Mucosa of gallbladder (tissue), 1 donor: ENCODE data around the gene HOXB2. TPM values are rescaled to one million over a fixed set of nuclear protein-coding genes. Genes with fewer than 3 reads are reported as not detected.

ENCODE experiments used
- DNase-seq: peaks from one replicate; pipeline ENCODE4 v3.0.0-alpha.2; 2020; ENCODE audit warnings: low spot score
- total RNA-seq: library from RNA; stranded (reverse); gene quantifications from one replicate; pipeline ENCODE4 v1.2.1, GENCODE V29; 2021
- donor health status: DM: no; HTN: no; CAD: no.

The HOXB2 gene
- total RNA-seq, 1 donor from 2014 or later, result 23.4 TPM

DNA sequence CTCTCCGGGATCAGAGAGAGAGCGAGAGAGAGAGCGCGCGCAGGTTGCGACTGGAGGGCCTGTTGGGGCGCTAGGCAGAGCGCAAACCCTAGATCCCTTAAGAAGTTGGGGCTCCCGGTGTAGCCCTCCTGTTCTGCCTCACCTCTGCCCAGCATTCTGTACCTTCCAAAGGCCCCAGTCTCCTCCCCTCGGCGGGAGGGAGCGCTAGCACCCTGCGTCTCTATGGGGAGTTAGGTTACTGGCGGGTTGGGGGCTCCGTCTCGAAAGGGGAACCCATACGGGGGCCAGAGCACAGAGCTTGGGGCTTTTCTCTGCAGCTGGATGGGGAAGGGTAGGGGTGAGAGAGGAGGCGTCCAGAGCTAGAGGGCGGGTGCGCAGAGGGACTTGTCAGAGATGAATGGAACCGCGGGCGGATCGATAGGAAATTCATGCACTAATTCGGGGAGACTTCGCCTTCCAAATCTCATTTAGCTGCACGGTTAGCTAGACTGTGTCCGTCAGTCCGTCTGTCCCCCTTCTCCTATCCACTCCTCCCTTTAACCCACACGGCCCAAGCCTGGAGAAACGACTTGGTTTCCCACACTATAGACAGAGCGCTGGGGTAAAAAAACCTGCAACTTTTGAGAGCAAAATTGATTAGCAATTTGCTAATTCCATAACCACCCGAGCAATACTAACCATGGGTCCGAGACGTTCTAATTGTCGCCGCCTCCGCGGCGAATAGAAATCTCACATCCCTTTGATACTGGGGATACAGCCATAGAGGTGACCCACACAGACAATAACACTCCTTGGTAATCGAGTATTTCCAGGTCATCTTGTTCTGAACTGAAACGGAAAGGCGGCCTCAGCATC lies 33.9 kb upstream of the HOXB2 start:
- no peak for DNase-seq

DNA sequence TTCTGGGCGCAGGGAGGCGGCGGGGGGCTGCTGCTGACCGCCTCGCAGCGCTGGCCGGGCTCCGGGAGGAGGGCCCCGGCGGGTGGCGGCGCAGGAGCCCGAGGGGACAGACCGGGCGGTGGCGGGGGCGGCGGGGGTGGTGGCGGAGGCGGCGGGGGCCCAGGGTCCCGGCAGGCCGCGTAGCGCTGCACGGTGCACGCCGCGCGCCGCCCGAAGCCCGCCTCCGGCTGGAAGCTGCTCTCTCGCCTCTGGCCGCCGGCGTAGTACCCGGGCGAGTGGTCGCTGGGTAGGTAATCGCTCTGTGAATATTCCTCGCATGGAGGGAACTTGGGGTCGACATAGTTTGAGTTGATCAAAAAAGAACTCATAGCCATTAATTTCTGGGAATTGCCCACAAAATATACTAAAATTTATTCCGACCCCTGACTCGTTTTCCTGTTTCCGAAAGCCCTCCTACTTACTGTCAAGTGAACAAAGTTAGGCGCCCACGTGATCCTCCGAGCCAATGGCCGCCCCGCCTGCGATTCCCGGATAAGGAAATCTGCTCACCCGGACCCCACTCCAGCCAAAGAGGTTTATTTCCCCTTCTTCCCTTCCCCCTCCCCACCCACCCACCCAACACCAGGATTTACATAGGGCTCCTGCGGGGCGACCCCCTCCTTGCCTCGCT lies 33.2 kb upstream of the HOXB2 start, which contains the start of gene HOXB4:
Gene HOXB4 (minus strand): TSS at position 405 of the 670 bp plus-strand sequence. CDS start 31 bp downstream, at position 374.
- DNase-seq, result peak; percentile 78

DNA sequence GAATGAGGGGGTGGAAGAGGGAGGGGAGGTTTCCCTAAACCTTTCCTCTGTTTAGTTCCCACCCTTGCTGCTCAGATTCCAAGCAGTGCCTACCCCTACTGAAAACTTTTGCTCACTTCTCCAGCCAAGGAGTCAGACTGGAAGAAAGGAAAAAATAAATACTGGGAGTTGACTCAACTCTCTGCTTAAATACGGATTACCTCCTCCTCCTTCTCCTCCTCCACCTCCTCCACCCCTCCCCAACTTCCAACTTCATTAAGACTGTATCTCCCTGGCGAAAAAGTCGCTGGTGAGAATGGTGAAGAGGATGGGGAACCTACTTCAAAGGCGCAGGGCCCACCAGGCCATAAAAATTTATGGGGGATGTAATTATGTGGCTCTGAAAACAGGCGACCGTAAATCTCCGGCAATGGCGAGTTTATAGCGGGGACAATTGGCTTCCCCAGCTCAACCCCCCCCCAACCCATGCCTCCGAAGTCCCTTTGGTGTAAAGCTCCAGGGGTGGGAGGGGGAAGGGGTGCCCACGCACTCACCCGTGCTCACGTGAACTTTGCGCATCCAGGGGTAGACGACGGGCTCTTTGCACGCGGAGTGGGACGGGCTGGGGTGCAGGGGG lies 32.5 kb upstream of the HOXB2 start:
- no peak for DNase-seq

DNA sequence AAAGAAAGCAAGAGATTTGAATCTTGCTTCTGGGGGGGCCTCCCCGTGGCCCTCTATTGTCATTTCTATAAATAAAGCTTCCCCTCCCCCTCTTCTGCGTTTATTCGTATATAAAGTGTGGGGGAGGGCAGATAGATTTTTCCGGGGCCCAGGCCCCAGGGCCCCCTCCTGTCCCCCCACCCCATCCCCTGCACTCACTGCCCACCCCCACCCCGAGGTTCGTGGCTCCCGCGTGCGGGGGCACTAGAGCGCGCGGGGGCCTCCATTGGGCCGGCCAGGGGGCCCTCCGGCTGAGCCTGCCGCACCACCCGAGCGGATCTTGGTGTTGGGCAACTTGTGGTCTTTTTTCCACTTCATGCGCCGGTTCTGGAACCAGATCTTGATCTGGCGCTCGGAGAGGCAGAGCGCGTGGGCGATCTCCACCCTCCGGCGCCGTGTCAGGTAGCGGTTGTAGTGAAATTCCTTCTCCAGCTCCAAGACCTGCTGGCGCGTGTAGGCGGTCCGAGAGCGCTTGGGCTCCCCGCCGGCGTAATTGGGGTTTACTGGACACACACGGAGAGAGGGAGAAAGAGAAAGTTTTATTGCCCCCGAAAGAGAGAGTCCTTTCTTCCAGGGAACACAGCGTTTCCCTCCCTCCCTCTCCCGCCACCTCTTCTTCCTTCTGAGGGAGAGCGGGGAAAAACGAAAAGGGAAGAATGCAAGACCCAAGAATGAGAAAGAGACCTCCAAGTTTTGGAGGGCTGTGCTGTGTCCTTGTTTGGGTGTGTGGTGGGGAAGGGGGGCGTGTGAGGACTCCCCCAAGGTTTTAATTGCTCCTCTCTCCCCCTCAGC lies 31.8 kb upstream of the HOXB2 start:
- DNase-seq, result no peak

DNA sequence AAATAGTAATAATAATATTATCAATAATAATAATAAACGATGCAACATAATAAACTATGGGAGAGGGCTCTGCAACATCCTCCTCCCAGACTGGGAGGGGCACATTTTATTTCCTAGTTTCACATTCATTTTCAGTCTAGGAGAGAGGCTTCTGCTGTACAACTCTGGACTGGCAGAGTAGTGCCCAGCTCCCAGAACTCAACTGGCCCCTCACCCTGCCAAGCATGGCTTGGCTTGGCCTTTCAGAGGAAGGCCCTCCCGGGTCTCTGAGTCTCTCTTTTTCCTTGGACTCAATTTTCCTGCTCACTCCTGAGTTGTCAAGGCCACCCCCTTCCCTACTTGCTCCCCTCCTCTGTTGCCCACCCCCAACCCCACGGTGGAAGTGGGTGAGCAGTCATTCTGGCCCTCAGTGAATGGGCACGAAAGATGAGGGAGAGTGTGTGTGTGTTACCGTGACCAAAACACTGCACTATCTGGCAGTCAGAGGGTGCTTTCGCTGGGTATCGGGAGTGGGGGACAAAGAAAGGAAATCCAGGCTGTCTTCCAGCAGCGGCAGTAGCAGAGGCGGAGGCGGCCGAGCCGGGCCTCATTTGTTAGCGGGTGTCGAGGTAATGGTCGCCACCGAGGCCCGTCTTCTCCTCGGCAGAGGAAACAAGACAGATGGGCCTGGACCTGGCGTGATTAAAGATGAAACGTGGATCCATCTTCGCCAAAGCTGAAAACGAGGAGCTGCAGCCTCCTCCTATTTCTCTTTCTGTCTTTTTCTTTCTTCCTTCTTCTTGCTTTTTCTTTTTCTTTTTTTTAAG lies 31.0 kb upstream of the HOXB2 start:
- no peak for DNase-seq

DNA sequence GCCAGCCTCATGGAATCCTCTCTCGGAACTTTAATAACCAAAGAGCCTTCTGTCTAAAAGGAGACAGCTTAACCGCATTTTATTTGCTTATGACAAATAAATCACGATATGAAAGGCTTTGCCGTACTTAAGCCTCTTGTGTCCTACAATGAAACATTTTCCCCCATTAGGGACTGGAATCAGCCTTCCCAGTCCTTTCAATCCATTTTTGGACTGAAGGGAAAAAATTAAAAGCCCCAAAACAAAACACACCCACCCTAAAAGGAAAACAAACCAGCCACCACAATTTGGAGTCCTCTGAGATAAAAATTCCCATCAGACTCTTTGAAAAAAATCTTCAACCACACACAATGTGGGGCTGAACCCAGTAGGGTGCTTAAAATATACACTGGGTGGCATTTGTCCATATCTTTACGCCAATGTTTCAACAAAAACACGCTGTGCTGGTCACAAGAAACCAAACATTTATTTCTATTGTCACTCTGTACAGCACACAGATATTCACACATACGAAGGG lies 30.2 kb upstream of the HOXB2 start:
- no peak for DNase-seq

DNA sequence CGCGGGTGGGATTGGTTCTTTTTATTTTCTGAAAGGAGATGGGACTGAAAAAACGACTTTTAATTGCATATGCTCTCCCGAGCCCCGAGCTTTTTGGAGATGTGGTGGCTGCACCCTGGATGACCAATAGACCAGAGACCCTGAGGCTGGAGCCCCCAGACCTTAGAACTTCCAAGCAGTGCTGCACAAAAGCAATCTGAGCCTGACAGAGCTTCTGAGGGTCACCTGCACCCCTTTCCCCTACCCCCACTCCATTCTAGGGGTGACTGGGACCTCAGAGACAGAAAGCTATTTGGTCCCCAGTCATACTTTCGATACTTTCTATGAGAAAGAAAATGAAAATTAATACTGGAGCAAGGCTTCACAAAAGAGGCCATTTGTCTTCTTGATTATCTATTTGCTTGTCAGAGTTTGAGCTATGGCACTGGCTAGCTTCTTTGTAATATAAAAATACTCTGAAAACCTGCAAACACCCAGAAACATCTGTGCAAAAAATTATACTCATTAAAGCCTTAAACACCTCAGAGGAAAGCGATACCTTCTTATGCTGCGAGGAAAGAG lies 29.7 kb upstream of the HOXB2 start:
- DNase-seq, result no peak

DNA sequence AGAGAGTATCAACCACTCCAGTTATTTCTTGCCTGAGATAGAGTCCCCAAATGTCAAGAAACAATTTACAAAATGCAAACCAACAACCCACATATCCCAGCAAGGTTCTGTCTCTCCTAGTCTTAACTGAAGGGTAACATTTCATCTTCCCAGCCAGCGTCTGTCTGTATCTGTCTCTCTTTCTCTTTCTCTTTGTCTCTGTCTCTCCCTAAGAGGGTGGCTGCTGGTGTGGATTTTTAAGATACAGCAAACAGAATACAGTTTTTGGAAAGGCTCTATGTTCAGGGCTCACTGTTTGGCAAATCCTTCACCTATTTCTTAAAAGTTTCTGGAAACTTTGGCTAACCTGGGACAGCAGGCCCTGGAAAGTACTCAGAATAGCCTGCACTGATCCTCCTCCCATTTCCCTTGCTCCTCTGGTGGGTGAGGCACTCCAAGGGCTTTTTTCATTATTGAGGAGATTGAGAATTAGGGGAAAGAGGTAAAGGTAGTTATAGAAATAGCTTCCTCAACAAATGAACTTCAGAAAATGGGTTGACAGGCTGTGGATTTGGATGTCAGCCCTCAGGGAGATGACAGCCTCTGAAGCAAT lies 27.0 kb upstream of the HOXB2 start:
- DNase-seq, result no peak

DNA sequence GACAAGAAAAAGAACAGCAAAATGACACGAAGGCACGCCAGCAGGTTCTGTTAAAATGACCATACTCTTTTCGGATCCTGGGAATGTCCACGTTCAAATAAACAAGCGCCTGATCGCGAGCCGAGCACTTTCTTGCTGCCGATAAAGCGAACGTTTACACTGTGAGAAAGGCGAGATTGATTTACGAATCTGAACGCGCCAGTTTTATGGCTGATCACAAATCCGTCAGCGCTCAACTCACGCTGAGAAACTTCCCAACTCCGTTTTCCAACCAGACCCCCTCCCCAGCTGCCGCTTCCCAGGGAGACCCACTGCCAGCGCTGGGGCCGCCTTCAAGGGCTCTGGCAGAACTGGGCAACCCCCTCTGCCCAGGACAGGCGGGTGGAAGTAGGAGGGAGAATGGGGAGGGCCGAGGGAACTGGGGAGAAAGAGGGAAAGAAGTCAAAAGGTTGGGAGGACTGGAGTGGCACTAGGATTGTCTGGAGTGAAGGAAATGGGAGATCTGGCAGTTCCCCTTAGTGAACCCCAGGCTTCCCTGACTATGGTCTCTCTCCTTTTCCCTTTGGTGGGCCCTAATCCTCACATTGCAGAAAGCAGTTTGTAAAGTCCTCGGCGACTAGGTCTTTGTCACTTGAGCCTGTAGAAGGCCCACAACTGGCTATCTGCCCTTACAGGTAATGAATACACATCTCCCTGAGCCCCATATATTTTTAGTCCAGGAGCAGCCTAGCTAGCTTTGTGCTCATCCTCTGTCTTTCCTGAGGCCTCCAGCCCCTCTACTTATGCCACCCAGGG lies 26.3 kb upstream of the HOXB2 start:
- DNase-seq, result no peak

DNA sequence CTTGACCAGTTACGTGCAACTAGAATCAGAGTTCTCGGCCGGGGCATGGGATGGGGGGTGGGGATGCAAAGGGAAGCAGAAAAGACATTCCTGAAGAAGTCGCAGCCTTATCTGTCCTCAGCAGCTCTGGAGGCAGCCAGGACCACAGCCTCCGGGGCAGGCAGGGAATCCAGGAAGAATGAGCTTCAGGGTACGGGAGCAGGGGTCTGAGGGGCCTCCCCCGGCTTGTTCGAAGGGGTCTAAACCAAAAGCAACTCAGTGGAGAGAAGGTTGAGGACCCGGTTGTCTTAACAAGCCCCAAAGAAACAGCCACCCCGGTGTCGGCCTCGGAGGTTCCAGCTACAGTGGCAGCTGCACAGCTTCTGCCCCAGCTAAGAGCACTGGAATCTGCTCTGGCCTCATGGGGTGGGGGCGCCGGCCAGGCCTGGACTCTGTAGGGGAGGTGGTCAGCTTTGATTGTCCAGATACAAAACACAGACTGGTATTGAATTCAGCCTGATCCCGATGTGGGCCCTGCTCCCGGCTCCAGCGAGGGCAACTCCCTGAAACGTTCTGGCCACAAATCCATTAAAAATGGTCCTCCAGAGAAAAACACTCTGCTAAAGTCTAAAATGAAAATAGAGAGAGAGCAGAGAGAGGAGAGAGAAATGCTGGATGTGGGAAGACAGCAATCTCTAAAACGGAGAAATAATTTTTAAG lies 25.6 kb upstream of the HOXB2 start:
- DNase-seq, result no peak

DNA sequence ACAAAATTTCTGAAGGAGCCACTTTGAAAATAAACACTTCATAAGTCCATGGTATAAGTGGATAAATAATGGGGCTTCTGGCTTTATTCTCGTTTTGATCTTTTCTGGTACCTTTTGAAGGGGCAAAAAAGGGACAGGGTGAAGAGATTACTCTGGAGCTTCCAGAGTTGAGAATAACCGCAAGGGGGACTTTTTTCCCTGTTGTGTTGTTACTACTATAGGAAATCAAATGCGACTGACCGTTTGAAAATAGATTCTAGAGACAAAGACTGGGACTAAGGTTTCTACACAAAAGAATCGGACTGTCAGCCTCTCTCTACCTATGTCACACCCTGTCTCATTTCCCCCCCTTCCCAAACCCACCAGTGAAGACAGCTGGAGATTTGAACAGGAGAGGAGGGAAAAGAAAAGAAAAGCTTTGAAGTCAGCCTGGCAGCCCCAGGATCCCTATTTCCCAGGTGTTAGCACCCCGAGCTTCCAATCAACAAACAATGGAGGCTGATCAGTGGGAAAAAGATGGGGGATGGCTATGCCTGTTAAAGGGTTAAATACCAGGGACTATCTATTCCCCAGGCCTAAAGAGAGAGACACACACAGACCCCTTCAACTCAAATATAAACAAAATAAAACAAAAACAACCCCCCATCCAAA lies 24.9 kb upstream of the HOXB2 start:
- DNase-seq, result no peak

DNA sequence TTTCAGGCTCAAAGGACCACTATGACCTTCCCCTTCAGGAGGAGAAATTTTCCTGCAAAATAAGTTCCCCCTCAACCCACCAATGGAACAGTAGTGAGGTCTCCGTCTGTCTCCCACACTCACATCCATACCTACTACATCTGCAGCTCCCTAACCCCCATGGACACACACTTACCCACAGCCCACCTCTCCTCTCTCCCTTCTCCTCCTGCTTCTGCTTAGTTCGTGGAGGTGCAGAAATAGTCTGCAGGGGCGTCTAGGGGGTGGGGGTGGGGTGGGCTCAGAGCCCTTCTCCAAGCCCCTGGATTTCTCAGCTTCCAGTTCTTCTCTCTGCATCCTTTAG lies 24.3 kb upstream of the HOXB2 start:
- no peak for DNase-seq

DNA sequence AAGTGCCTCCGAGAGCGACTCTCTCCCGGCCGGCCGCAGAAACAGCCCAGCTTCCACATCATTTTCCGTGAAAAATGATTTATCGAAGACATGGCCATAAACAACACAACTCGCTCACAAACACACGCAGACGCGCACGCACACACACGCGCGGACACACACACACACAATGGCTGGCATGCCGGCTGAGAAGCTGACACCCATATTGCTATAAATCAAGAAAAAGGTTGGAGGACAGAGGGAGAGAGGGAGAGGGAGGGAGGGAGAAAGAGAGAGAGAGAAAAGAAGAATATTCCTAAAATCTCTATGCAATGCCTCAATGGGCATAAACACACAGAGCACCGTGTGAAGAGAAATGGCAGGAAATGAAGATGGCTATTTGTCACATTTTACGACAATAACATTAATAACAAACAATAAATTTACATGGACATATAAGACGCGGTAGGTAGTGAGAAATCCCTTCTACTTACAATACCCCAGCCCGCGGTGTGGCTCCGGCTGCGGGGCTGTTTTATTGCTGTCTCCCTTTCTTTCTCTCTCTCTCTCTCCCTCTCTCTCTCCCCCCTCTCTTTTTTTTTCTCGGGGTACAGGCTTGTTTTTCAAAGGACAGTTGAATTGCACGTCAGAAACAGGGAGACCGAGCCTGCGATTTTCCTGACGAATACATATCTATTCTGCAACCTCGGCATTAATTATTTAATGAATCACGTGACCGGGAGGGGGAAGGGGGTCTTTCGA lies 23.8 kb upstream of the HOXB2 start:
- no peak for DNase-seq

DNA sequence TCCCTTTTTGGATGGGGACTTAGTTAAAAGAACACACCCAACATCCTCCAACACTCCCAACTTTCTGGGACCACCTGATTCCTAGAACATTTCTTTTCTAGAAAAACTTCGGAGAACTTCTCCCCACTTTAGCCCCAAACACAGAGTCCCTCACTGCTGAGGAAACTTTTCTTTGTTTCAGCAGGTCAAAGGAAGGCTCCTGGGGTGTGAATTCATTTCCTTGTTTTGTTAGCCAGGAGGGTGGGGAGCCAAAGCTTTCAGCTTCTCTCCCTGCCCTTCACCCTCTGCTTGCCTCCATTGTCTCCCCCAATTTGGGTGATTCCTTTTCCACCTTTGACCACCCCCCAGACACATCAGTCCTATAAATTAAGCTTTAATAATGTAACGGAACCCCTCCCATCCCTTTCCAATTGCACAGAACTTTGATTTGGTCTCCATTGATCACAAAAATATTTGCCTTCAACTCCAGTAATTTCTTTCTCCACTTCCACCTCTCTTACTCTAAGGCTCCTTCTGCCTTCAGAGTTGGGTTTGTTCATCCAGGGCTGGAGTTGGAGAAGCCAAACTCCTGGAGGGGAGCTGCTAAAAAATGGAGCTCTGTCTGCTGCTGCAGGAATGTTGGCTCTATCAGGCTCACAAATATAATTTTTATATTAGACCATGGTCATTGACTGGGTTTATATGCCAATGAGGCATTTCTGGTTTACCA lies 22.9 kb upstream of the HOXB2 start:
- no peak for DNase-seq

DNA sequence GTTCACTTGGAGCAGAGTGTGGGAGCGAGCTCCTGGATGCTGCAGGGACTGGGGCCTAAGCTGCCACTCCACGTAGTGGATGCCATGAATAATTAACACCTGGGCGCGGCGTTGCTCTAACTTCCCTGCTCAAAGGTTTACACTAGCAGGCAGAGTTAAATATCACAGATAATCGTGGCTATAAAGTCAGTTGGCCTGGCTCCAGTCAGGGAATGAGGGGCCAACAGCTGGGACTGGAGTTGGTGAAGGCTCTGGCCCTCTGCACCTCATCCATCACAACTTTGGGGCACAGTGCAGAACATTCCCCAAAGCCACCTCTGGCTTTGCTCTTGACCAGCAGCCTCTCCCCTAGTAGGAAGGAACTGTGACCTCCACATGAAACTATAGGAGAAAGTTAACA lies 22.3 kb upstream of the HOXB2 start:
- no peak for DNase-seq

DNA sequence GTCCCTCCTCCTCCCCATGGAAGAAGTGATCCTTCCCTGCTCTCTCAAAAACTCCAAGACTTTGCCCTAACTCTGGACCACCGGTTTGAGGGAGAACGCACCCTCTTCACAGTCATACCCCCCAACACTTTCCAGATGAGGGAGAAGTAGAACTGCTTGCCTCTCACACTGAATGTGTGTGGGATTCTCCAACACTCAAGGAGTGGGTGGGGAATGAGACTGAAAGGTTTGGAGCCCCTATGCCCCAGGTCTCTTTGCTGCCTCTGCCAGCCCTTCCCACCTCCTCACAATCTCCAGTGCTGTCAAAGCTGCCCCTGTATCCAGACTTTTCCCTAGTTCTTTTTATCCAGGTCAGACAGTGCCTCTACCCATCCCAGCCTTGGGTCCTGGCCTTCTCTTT lies 21.8 kb upstream of the HOXB2 start:
- DNase-seq, result no peak
